CD4-positive, alpha-beta T cell treated with Interleukin-12 subunit alpha and Interleukin-12 subunit beta, for 1 hour (primary cell): ENCODE data around the gene GGT1.
"Not testable (repeated sequence)": the region's sequence is repeated elsewhere in the genome, so short reads cannot be mapped to it uniquely, and the experiment has no call there.

Experiments used
- DNase-seq: peaks from one replicate; pipeline ENCODE4 v3.0.0-alpha.2; 2020

The GGT1 gene

DNA sequence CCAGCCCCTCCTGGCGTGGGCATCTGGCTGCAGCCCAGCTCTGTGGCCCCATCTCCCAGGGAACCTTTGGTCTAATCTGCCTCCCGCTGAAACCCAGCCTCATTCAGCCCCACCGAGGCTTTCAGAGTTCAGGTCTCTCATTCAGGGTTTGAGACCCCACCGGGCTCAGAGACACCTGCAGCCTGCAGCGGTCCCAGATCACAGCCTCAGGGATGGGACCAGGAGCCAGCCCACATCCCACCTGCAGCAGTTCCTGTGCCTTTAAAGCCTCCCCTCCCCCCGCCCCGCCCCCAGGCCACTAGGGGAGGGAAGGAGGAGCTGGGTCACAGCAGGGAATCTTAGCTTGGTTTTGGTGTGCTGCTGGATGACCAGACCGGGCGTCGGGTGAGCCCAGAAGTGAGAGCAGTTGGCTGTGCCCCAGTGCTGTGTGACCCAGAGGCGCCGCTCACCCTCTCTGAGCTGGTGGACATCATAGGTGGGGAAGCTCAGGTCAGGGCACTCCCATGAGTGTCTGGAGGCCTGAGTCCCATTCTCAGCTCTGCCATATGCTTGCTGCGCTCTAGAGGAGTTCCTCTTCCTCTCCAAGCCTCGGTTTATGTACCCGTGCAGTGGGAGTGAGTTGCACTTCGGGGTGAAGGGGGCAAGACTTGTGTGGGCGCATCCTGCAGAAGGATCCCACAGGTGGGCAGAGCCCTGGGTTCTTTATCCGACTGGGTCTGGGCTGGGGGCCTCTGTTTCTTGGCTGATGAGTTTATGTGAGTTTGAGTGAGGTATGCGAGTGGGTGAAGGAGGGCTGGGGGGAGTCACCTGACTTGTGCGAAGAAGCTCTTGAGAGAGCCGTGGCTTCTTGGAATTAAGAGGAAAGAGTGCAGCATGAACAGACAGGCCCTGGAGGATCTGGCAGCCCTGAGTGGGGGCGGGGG, at the start of gene GGT1:
GGT1 (plus strand) TSS at position 347 of the 923 bp plus-strand sequence. CDS start 7,889 bp downstream, outside the sequence.
- not testable (repeated sequence) for DNase-seq

DNA sequence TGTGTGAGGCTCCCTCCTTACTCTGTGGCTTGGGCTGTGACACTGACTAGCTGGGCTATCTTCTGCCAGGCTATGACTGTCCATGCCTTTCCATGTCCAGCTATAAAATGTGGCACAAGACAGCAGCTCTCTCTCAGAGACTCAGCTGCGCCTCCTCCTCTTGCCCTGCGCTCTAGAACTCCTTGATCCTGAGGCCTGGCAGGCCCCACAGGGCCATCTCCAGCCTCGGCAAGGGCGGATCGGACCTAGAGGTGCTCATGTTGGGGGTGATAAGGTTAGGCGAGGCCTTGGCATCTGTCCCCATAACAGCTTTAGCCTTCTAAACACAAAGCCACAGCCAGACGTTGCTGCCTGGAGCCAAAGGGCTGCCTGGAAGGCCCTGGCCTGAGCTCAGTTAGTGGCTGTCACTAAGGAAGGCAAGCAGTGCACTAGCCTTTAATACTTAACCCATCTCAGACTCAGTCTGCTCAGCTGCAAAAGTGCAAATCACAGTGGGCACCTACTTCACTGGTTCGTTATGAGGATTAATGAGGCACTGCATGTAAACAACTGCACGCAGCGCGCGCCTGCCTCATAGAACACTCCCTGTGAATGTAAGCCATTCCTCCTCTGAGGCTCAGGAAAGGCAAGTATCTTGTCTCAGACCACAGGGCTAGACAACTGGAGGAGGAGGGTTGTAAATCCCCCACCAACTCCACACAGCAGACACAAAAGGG, 49.2 kb upstream of the GGT1 start:
- no peak for DNase-seq

GRCh38 chr22:24554313-24555164, 48.5 kb upstream of the GGT1 start, which contains the start of gene GUCD1:
TSS of gene GUCD1 (minus strand) at chr22:24555138. CDS start at chr22:24554991, 147 bp downstream.
- DNase-seq, result peak; percentile 30

- peak; percentile 100 for DNase-seq
These were observed 47.6 kb upstream of the GGT1 start, which contains the start of gene SNRPD3 for GRCh38 chr22:24555165-24556039. TSS of gene SNRPD3 (plus strand) at chr22:24555999. CDS start at chr22:24557675, 1,676 bp downstream.

DNA sequence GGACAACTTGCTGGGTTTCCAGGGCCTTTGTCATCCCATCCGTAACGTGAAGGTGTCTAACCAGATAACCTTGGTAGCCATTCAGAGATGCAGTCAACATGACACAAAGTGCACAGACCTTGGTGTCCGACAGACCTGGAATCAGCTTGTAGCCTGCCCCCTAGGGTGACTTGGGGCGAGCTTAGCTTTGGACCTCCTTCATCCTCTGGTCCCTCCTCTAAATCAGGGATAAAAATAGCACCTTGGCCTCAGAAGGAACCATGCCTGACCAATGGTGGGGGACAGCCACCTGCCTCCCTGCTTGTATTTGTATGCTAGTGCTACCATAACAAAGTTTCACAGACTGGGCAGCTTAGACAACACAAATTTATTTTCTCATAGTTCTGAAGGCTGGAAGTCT, 43.5 kb upstream of the GGT1 start:
- no peak for DNase-seq

GRCh38 chr22:24563246-24563645, 39.7 kb upstream of the GGT1 start:
- DNase-seq, result no peak

DNA sequence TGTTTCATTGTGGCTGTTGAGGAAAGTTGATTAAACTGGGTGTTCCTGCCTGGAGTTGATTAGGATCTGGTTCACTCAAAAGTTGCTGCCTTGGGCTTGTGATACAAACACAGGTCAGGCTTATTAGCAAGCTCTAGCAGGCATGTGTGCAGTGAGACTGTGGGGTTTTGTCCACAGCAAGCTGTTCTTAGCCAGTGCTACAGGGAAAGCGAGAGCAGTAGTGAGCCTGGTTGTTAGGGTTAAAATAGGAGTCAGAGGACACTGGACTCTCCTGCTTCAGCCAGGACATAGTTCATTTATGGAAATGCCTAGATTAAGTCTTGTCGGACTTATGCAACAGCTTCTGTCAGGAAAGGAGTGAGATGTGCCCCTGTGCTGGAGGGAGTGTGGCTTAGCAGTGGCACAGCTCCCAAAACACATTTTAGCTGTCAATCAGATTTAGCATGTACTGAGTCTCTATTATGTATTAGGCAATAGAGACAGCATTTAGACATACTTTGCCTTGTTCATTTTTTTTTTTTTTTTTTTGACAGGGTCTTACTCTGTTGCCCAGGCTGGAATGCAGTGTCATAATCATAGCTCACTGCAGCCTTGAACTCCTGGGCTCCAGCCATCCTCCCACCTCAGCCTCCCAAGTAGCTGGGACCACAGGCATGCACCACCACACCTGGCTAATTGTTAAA, 38.5 kb upstream of the GGT1 start:
- no peak for DNase-seq

GRCh38 chr22:24565077-24565476, 37.9 kb upstream of the GGT1 start:
- no peak for DNase-seq

- DNase-seq, result no peak
These were observed 36.0 kb upstream of the GGT1 start for GRCh38 chr22:24566899-24567511.

DNA sequence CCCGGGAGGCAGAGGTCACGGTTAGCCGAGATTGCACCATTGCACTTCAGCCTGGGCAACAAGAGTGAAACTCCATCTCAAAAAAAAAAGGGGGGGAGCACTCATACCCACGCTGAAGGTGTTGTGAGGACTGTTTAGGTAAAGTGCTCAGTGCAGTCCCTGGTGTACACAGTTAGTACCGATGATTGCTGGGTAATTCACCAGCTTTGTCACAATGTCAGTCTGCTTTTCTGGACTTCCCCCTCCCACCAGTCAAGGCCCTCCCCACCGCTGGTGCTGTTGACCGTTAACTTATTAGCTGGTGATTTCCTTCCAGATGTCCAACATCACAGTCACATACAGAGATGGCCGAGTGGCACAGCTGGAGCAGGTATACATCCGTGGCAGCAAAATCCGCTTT, 35.3 kb upstream of the GGT1 start:
- no peak for DNase-seq

DNA sequence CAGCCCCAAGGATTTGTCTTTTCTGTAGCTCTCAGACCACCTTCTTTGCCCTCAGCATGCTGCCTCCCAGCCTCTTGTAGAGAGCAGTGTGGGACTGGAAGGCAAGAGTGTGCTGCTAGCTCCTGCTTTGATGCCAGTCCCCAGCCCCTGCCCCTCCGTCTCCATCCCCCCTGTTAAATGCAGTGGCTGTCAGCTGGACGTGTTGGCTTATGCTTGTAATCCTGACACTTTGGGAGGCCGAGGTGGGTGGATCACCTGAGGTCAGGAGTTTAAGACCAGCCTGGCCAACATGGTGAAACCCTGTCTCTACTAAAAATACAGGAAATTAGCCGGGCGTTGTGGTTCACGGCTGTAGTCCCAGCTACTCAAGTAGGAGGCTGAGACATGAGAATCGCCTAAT, 31.7 kb upstream of the GGT1 start:
- no peak for DNase-seq

DNA sequence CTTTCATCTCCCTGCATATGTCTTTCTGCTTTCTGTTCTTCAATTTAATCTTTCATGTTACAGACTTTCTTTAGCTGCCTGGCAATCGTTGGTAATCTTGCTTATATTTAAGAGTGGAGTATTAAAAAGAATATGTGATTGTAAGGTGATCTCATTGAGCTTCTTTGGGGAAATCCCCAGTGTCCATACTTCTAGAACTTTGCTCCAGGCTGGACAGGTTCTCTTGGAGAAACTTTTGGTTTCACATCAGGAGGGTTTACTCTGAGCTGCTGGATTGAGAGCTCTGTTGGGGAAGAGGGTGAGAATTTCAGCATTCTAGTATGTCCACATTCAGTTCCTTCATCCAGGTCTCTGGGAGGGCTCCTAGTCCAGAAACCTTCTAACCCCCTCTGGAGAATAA, 26.2 kb upstream of the GGT1 start:
- DNase-seq, result no peak

- DNase-seq, result no peak
These were observed 24.4 kb upstream of the GGT1 start for GRCh38 chr22:24578355-24579257.

GRCh38 chr22:24579258-24579601, 23.8 kb upstream of the GGT1 start:
- no peak for DNase-seq

- DNase-seq, result no peak
These were observed 22.7 kb upstream of the GGT1 start for GRCh38 chr22:24580276-24580675.

GRCh38 chr22:24582056-24582814, 20.8 kb upstream of the GGT1 start:
- no peak for DNase-seq

- no peak for DNase-seq
These were observed 19.5 kb upstream of the GGT1 start for GRCh38 chr22:24583221-24584165.
